GM12878 (cell line): ENCODE measurements around the gene RPUSD1. TPM values are rescaled to one million over a fixed set of nuclear protein-coding genes. Genes with fewer than 3 reads are reported as not detected.

Experiments
- ATAC-seq: fragments of 200-7000 bp; cut with Tn5 transposase; 3 replicates; pipeline ENCODE4 v1.9.1; 2020; ENCODE audit warnings: mild to moderate bottlenecking, moderate library complexity
- BruUV-seq: library from RNA; stranded (reverse); fragments of 400-500 nt; replicated peaks from 2 replicates; lab custom pipeline; 2021; lab: Mats Ljungman, UMichigan
- CTCF ChIA-PET: fragments of 300-600 bp; sonication (Branson Sonifier 250); formaldehyde crosslinking; extraction: SDS; loops from one replicate; lab custom pipeline; 2021; ENCODE audit warnings: inconsistent platforms; lab: Yijun Ruan, JAX
- POLR2A ChIA-PET: fragments of 350-600 bp; formaldehyde crosslinking; extraction: SDS; loops from one replicate; lab custom pipeline; 2021; ENCODE audit warnings: inconsistent platforms; lab: Charles Lee
- RAD21 ChIA-PET: fragments of 300-600 bp; sonication (Branson Sonifier 250); formaldehyde crosslinking; loops from one replicate; lab custom pipeline; 2023; ENCODE audit warnings: antibody characterized with exemption; ENCODE audit not compliant: unreplicated experiment; lab: Charles Lee
- SMC1A ChIA-PET: fragments of 300-600 bp; sonication (Branson Sonifier 250); formaldehyde crosslinking; loops from one replicate; lab custom pipeline; 2023; ENCODE audit not compliant: unreplicated experiment, uncharacterized antibody; lab: Charles Lee
- DNase-seq: peaks from one replicate; pipeline ENCODE4 v3.0.0-alpha.2; 2011; ENCODE audit warnings: low read depth, low spot score
- FAIRE-seq: peaks from 3 replicates; lab custom pipeline; 2011; peaks lifted over from hg19 to GRCh38; lab: Jason Lieb, UNC
- H2AFZ ChIP-seq: 2 replicates; pipeline ENCODE4 v1.6.0; 2011; ENCODE audit warnings: low read depth, low read length, control low read depth; ENCODE audit not compliant: control insufficient read depth
- H3K27ac ChIP-seq: 2 replicates; pipeline ENCODE4 v1.5.1; 2011; ENCODE audit warnings: control low read depth; ENCODE audit not compliant: control insufficient read depth, insufficient read depth
- H3K27me3 ChIP-seq, 2 experiments: replicated peaks in 1 of 2; 2 replicates each; pipeline versions ENCODE4 v1.6.0 to v1.6.1; 2011; ENCODE audit warnings: low read length in 1 of 2; ENCODE audit not compliant: control insufficient read depth in 2 of 2, insufficient read depth in 2 of 2
- H3K36me3 ChIP-seq, 2 experiments: 2 replicates each; pipeline ENCODE4 v1.5.1; 2011; ENCODE audit warnings: low read length in 1 of 2; ENCODE audit not compliant: control insufficient read depth in 2 of 2, insufficient read depth in 2 of 2
- H3K4me1 ChIP-seq: 2 replicates; pipeline ENCODE4 v1.6.1; 2011; ENCODE audit warnings: mild to moderate bottlenecking, low read length, moderate library complexity, mixed read lengths; ENCODE audit not compliant: control insufficient read depth, insufficient read depth
- H3K4me2 ChIP-seq: 2 replicates; pipeline ENCODE4 v1.6.0; 2011; ENCODE audit warnings: control low read depth; ENCODE audit not compliant: control insufficient read depth, insufficient read depth
- H3K4me3 ChIP-seq: fragments of 200-600 bp; sonication (generic); 2 replicates; pipeline ENCODE4 v1.5.1; 2016
- H3K79me2 ChIP-seq: 2 replicates; pipeline ENCODE4 v1.6.0; 2011; ENCODE audit warnings: low read length; ENCODE audit not compliant: control insufficient read depth, insufficient read depth
- H3K9ac ChIP-seq: 2 replicates; pipeline ENCODE4 v1.8.0; 2011; ENCODE audit warnings: low read length, control low read depth, mixed read lengths; ENCODE audit not compliant: control insufficient read depth, insufficient read depth
- H3K9me3 ChIP-seq: replicated peaks from 3 replicates; pipeline ENCODE4 v1.5.1; 2011; ENCODE audit warnings: mild to moderate bottlenecking, low read length; ENCODE audit not compliant: control insufficient read depth, insufficient read depth
- H4K20me1 ChIP-seq: 2 replicates; pipeline ENCODE4 v1.6.0; 2011; ENCODE audit not compliant: control insufficient read depth, insufficient read depth
- ATF3 ChIP-seq: IDR thresholded peaks from 2 replicates; pipeline ENCODE4 v1.6.1; 2011; ENCODE audit warnings: low read depth, mild to moderate bottlenecking, low read length, moderate library complexity, borderline replicate concordance; ENCODE audit errors: extremely low read depth
- CHD2 ChIP-seq: IDR thresholded peaks from 2 replicates; pipeline ENCODE4 v1.6.1; 2011; ENCODE audit warnings: low read depth, low read length, improper control_type of control experiment, borderline replicate concordance
- FOXK2 ChIP-seq: fragments of 450-650 bp; IDR thresholded peaks from 2 replicates; pipeline ENCODE4 v1.6.1; 2017; ENCODE audit warnings: mild to moderate bottlenecking, moderate library complexity
- HDGF ChIP-seq: fragments of 450-650 bp; IDR thresholded peaks from 2 replicates; pipeline ENCODE4 v1.6.1; 2016; ENCODE audit warnings: antibody characterized with exemption
- LARP7 ChIP-seq: fragments of 450-650 bp; IDR thresholded peaks from 2 replicates; pipeline ENCODE4 v1.6.1; 2017; ENCODE audit warnings: mild to moderate bottlenecking
- MTA2 ChIP-seq: fragments of 450-650 bp; IDR thresholded peaks from 2 replicates; pipeline ENCODE4 v1.6.1; 2016; ENCODE audit warnings: low read depth, mild to moderate bottlenecking, moderate library complexity
- RBBP5 ChIP-seq: fragments of 200-600 bp; sonication (generic); conservative IDR thresholded peaks from 2 replicates; pipeline ENCODE4 v1.6.1; 2016
- RCOR1 ChIP-seq: conservative IDR thresholded peaks from 2 replicates; pipeline ENCODE4 v1.6.1; 2012; ENCODE audit warnings: low read depth, low read length, improper control_type of control experiment
- RUNX3 ChIP-seq: IDR thresholded peaks from 2 replicates; pipeline ENCODE4 v1.6.1; 2012; ENCODE audit warnings: low read length, inconsistent platforms
- SMAD1 ChIP-seq: fragments of 450-650 bp; IDR thresholded peaks from 2 replicates; pipeline ENCODE4 v1.6.1; 2018; ENCODE audit warnings: mild to moderate bottlenecking, low read depth; ENCODE audit not compliant: partially characterized antibody
- SMAD5 ChIP-seq: IDR thresholded peaks from 2 replicates; pipeline ENCODE4 v1.6.1; 2016; ENCODE audit warnings: antibody characterized with exemption, low read depth
- STAT1 ChIP-seq: fragments of 450-650 bp; conservative IDR thresholded peaks from 2 replicates; pipeline ENCODE4 v1.6.1; 2014; ENCODE audit warnings: antibody characterized with exemption, mild to moderate bottlenecking
- YY1 ChIP-seq: IDR thresholded peaks from 2 replicates; pipeline ENCODE4 v1.6.1; 2011; ENCODE audit warnings: low read depth, mild to moderate bottlenecking, low read length
- ZNF217 ChIP-seq: fragments of 450-650 bp; IDR thresholded peaks from 2 replicates; pipeline ENCODE4 v1.6.1; 2017; ENCODE audit warnings: antibody characterized with exemption, mild to moderate bottlenecking
- ZNF592 ChIP-seq: fragments of 450-650 bp; IDR thresholded peaks from 2 replicates; pipeline ENCODE4 v1.6.1; 2017; ENCODE audit warnings: mild to moderate bottlenecking, moderate library complexity
- WGBS: methylation state at CpG from one replicate; pipeline ENCODE4 v1.1.6; 2016; ENCODE audit warnings: low lambda C conversion rate; ENCODE audit not compliant: insufficient replicate concordance, insufficient coverage; ENCODE audit errors: missing lambda C conversion rate; 5-methylcytosine and 5-hydroxymethylcytosine counted together
- in situ Hi-C: fragments of 300-500 bp; cut with MboI; formaldehyde crosslinking; loops from 9 replicates; pipeline ENCODE4 v1.14.3; 2018; ENCODE audit warnings: mixed read lengths
- intact Hi-C: fragments of 100-400 bp; cut with micrococcal nuclease; formaldehyde crosslinking; loops from one replicate; pipeline ENCODE4 v1.14.2; 2022; ENCODE audit not compliant: unreplicated experiment
- polyA plus RNA-seq, 11 experiments: library from polyadenylated mRNA; depleted of rRNA in 4 of 11; unstranded in 6 of 11; stranded (reverse) in 5 of 11; fragments of >200 nt; fragmentation: Nextera tagmentation in 4 of 11; fragmentation: Illumina TruSeq in 1 of 11; extraction: Ambion mirVana in 4 of 11; extraction: Trizol in 1 of 11; gene quantifications; 1 replicate in 1 of 11; 2 replicates in 10 of 11; pipeline versions ENCODE4 v1.2.1 to v1.2.3, GENCODE V29; 2011 to 2016; ENCODE audit warnings: inconsistent platforms in 2 of 11, missing spikeins in 2 of 11, low read depth in 1 of 11
- total RNA-seq, 4 experiments: library from RNA; depleted of rRNA in 3 of 4; stranded (reverse); fragments of >200 nt in 3 of 4; fragmentation: Illumina TruSeq in 1 of 4; extraction: Trizol in 1 of 4; gene quantifications; 2 replicates each; pipeline versions ENCODE4 v1.2.1 to v1.2.3, GENCODE V29; 2013 to 2021

RPUSD1 gene
- total and polyA plus RNA-seq, 10 of the 15 experiments (the other 5 are each of a cell fraction or from before 2014, with no cell fraction given): 0.55 to 49.9 (median 21.1) TPM

DNA sequence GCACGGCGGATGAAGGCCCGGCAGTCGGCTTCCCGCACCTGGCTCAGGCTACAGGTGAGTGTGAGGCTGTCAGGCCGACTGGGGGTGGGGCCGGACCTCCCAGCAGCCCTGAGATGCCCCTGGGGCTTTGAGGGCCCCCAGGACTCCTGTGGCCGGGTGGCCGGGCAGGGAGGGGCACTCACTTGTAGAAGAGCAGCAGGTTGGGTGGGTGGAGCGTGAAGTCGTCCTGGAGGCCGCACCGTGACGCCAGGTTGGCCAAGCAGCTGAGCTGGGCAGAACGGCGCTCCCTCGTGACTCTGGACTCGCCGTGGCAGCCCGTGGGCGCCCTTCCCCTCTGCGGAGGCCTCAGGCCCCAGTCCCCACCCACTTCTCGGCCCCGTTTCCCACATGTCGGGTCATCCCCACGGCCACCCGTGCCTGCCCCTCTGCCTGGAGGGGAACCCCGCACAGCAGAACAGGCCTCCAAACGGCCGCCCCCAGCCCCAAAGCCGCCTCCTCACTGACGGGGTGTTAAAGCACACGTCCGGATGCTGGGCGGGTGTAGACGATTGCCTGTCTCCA is 12.9 kb downstream of the RPUSD1 start:
- no peak overlapping the region for H3K9ac ChIP-seq

GRCh38 chr16:774086-775001 is 13.8 kb downstream of the RPUSD1 start:
- no peaks in the 10 kb centered on the region for H3K27me3 ChIP-seq
- H3K27ac ChIP-seq: no peak overlapping the region
- no peaks in the 10 kb centered on the region for H3K9me3 ChIP-seq
- no peak overlapping the region for H2AFZ ChIP-seq
- ATAC-seq (no peak), FAIRE-seq (no peak), DNase-seq (no peak)
- POLR2A ChIA-PET: no interaction called here
- H3K36me3 ChIP-seq: no peaks in the 10 kb centered on the region
- no peak overlapping the region for H3K4me2 ChIP-seq
- no TSS peak for BruUV-seq
- RAD21 ChIA-PET: no interaction called here
- no peaks in the 10 kb centered on the region for H3K4me1 ChIP-seq
- H4K20me1 ChIP-seq: no peaks in the 10 kb centered on the region
- 63% methylated on average over 43 of the region's 46 CpGs for WGBS
- in situ Hi-C loops: no loop called here
- no peak overlapping the region for H3K9ac ChIP-seq
- CTCF ChIA-PET: no interaction called here
- no peaks in the 10 kb centered on the region for H3K79me2 ChIP-seq
- no peak overlapping the region for H3K4me3 ChIP-seq
- SMC1A ChIA-PET: no interaction called here
- intact Hi-C loops: no loop called here
- TF ChIP-seq ATF3 (no peak), YY1 (no peak), RBBP5 (no peak), STAT1 (no peak), SMAD1 (no peak), LARP7 (no peak), RCOR1 (no peak), CHD2 (no peak), HDGF (no peak), FOXK2 (no peak), ZNF217 (no peak), ZNF592 (no peak)

More for the DNA sequence above, 12.9 kb downstream of the RPUSD1 start:
- Histone ChIP-seq H3K4me3 (no peak overlapping the region), H3K27me3 (no peaks in the 10 kb centered on the region), H3K79me2 (no peaks in the 10 kb centered on the region), H3K9me3 (no peaks in the 10 kb centered on the region), H3K27ac (no peak overlapping the region), H3K36me3 (no peaks in the 10 kb centered on the region), H2AFZ (no peak overlapping the region), H3K4me1 (no peaks in the 10 kb centered on the region), H4K20me1 (no peaks in the 10 kb centered on the region), H3K4me2 (no peak overlapping the region)
- WGBS: 35% methylated on average over 36 of the region's 36 CpGs
- TF ChIP-seq RUNX3 (no peak), MTA2 (no peak), SMAD5 (no peak)
- intact Hi-C loops (no loop called here), in situ Hi-C loops (no loop called here)
- CTCF ChIA-PET: no interaction called here
- FAIRE-seq (no peak), DNase-seq (no peak), ATAC-seq (no peak)
- SMC1A ChIA-PET: no interaction called here
- RAD21 ChIA-PET: no interaction called here
- no TSS peak for BruUV-seq
- POLR2A ChIA-PET: no interaction called here
